Endothelial cell of umbilical vein (primary cell): ENCODE results near the gene VGLL4.

Experiments
- EZH2 ChIP-seq: IDR thresholded peaks from 2 replicates; pipeline ENCODE4 v1.6.1; 2012; ENCODE audit warnings: borderline replicate concordance, low read depth, mild to moderate bottlenecking, moderate library complexity, low read length, inconsistent platforms; ENCODE audit not compliant: severe bottlenecking
- POLR2AphosphoS5 ChIP-seq: IDR thresholded peaks from 2 replicates; pipeline ENCODE4 v1.6.1; 2012; ENCODE audit warnings: low read depth, mild to moderate bottlenecking, control low read depth, low read length, moderate library complexity; ENCODE audit not compliant: insufficient read depth
- TF ChIP-seq, protein P1 (sequence below), 2 donors: IDR thresholded peaks; 1 replicate in 1 of 2; 2 replicates in 1 of 2; pipeline ENCODE4 v1.5.1; 2011; ENCODE audit warnings: low read length in 2 of 2, mild to moderate bottlenecking in 2 of 2, moderate library complexity in 2 of 2, control low read depth in 1 of 2, inconsistent platforms in 1 of 2, low read depth in 1 of 2; ENCODE audit not compliant: insufficient read depth in 1 of 2; ENCODE audit errors: extremely low read depth in 1 of 2

DNA sequence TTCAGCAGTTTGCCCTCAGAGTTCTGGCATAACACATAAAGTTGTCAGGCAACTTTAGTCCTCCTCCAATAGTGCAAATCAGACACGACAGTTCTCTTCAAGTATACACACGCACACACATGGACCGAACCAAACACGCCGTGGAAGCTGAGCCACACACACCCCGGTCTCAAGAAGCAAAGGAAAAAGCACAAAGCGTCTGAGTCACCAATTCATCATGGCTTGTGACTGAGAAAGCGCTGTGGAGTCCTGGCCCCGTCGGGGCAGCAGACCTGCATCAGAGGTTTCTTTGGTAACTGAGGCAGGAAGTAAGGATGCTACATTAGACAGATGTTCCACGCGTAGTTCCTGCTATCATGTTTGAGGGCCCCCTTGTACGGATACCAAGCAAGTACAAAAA lies 85.7 kb downstream of the VGLL4 start:
- no peak for TF ChIP-seq EZH2
- TF ChIP-seq POLR2AphosphoS5 = no peak
- TF ChIP-seq, protein P1, sequence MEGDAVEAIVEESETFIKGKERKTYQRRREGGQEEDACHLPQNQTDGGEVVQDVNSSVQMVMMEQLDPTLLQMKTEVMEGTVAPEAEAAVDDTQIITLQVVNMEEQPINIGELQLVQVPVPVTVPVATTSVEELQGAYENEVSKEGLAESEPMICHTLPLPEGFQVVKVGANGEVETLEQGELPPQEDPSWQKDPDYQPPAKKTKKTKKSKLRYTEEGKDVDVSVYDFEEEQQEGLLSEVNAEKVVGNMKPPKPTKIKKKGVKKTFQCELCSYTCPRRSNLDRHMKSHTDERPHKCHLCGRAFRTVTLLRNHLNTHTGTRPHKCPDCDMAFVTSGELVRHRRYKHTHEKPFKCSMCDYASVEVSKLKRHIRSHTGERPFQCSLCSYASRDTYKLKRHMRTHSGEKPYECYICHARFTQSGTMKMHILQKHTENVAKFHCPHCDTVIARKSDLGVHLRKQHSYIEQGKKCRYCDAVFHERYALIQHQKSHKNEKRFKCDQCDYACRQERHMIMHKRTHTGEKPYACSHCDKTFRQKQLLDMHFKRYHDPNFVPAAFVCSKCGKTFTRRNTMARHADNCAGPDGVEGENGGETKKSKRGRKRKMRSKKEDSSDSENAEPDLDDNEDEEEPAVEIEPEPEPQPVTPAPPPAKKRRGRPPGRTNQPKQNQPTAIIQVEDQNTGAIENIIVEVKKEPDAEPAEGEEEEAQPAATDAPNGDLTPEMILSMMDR (IDR thresholded peaks at IDR 0.05; ENCODE audit: extremely low read depth in 1 of 2, insufficient read depth in 1 of 2, low read depth in 1 of 2, low read length in 2 of 2) = no peak
